Activated naive CD4-positive, alpha-beta T cell treated with anti-CD3 and anti-CD28 coated beads, Interleukin-2, amount 50 U/mL, for 72 hours (primary cell): ENCODE results near the gene MMP15. TPM values are rescaled to one million over a fixed set of nuclear protein-coding genes. Genes with fewer than 3 reads are reported as not detected.
A peak's percentile ranks its signal among the peaks of the same experiment; 100 is the strongest.
"Not testable (repeated sequence)": the region's sequence is repeated elsewhere in the genome, so short reads cannot be mapped to it uniquely, and the experiment has no call there.

ENCODE experiments used
- ATAC-seq, 2 donors: fragments of 150-1000 bp; cut with Tn5 transposase; 2 replicates each; pipeline ENCODE4 v1.10.0; 2021; ENCODE audit warnings: mild to moderate bottlenecking in 2 of 2, moderate library complexity in 2 of 2
- DNase-seq, 2 donors: peaks; one replicate each; pipeline ENCODE4 v3.0.0; 2021 to 2022; ENCODE audit warnings: low spot score in 2 of 2
- H3K27ac Mint-ChIP-seq, 2 donors: one replicate each; pipeline ENCODE4 v1.8.0; 2022; ENCODE audit warnings: mild to moderate bottlenecking in 2 of 2, mixed read lengths in 2 of 2
- H3K36me3 Mint-ChIP-seq, 2 donors: one replicate each; pipeline ENCODE4 v1.8.0; 2022; ENCODE audit warnings: mixed read lengths in 2 of 2
- H3K9me3 Mint-ChIP-seq, 2 donors: one replicate each; pipeline ENCODE4 v1.8.0; 2022; ENCODE audit warnings: mixed read lengths in 2 of 2
- total RNA-seq, 2 donors: library from RNA; stranded (reverse); gene quantifications; one replicate each; pipeline ENCODE4 v1.2.3, GENCODE V29; 2022

The MMP15 gene
- under 1 TPM; 0.07 to 0.76 TPM for total RNA-seq

- no peaks in the 10 kb centered on the region for H3K36me3 Mint-ChIP-seq
- no peak within 1 kb of the TSS for H3K27ac Mint-ChIP-seq
- ATAC-seq: peak; percentile 64 to 84
- DNase-seq: peak in 1 of 2 donors; percentile 72
- no peaks in the 10 kb centered on the region for H3K9me3 Mint-ChIP-seq
Measured at GRCh38 chr16:58025351-58026138, at the start of gene MMP15. Gene MMP15 (plus strand): TSS chr16:58025754. CDS start chr16:58026351, 597 bp downstream.

- ATAC-seq (no peak), DNase-seq (no peak)
- no peak overlapping the region for H3K27ac Mint-ChIP-seq
- no peaks in the 10 kb centered on the region for H3K9me3 Mint-ChIP-seq
- no peaks in the 10 kb centered on the region for H3K36me3 Mint-ChIP-seq
Measured at GRCh38 chr16:57976331-57976796, 49.2 kb upstream of the MMP15 start.

GRCh38 chr16:57977418-57978069, 48.0 kb upstream of the MMP15 start:
- H3K36me3 Mint-ChIP-seq: no peaks in the 10 kb centered on the region
- DNase-seq: no peak
- no peak overlapping the region for H3K27ac Mint-ChIP-seq
- H3K9me3 Mint-ChIP-seq: no peaks in the 10 kb centered on the region
- no peak for ATAC-seq

- not testable (repeated sequence) for DNase-seq, H3K27ac Mint-ChIP-seq, H3K36me3 Mint-ChIP-seq, H3K9me3 Mint-ChIP-seq, ATAC-seq
Measured at GRCh38 chr16:57978070-57978465, 47.5 kb upstream of the MMP15 start.

- DNase-seq (no peak), ATAC-seq (no peak)
- H3K36me3 Mint-ChIP-seq: peaks cover 0 to under 1% of the 10 kb centered on the region in 2 donors
- no peaks in the 10 kb centered on the region for H3K9me3 Mint-ChIP-seq
- no peak overlapping the region for H3K27ac Mint-ChIP-seq
Measured at GRCh38 chr16:57979006-57979585, 46.5 kb upstream of the MMP15 start.

GRCh38 chr16:57981636-57982035, 43.9 kb upstream of the MMP15 start:
- Mint-ChIP-seq H3K27ac (no peak overlapping the region), H3K36me3 (peaks cover 0 to 5% of the 10 kb centered on the region in 2 donors), H3K9me3 (no peaks in the 10 kb centered on the region)
- ATAC-seq (no peak), DNase-seq (no peak)

GRCh38 chr16:57982385-57982784, 43.2 kb upstream of the MMP15 start:
- no peak for ATAC-seq
- H3K27ac Mint-ChIP-seq: no peak overlapping the region
- DNase-seq: no peak
- peaks cover 0 to 5% of the 10 kb centered on the region in 2 donors for H3K36me3 Mint-ChIP-seq
- no peaks in the 10 kb centered on the region for H3K9me3 Mint-ChIP-seq

- no peaks in the 10 kb centered on the region for H3K9me3 Mint-ChIP-seq
- peaks cover 0 to 5% of the 10 kb centered on the region in 2 donors for H3K36me3 Mint-ChIP-seq
- peak overlapping the region; percentile 29 to 74 for H3K27ac Mint-ChIP-seq
- peak; percentile 95 to 98 for ATAC-seq
- peak; percentile 90 to 91 for DNase-seq
Measured at GRCh38 chr16:57984443-57985203, 40.9 kb upstream of the MMP15 start.

GRCh38 chr16:57985204-57986181, 40.1 kb upstream of the MMP15 start:
- Mint-ChIP-seq H3K9me3 (no peaks in the 10 kb centered on the region), H3K27ac (peak overlapping the region; percentile 29 to 74), H3K36me3 (peaks cover 0 to 5% of the 10 kb centered on the region in 2 donors)
- no peak for DNase-seq
- peak; percentile 51 to 65 for ATAC-seq

- DNase-seq (no peak), ATAC-seq (no peak)
- Mint-ChIP-seq H3K27ac (no peak overlapping the region), H3K9me3 (no peaks in the 10 kb centered on the region), H3K36me3 (peaks cover 0 to 5% of the 10 kb centered on the region in 2 donors)
Measured at GRCh38 chr16:57986196-57986595, 39.4 kb upstream of the MMP15 start.

- DNase-seq: no peak
- Mint-ChIP-seq H3K36me3 (peaks cover 0 to 5% of the 10 kb centered on the region in 2 donors), H3K27ac (peak overlapping the region in 1 of 2 donors; percentile 72), H3K9me3 (no peaks in the 10 kb centered on the region)
- ATAC-seq: no peak
Measured at GRCh38 chr16:57987441-57988177, 37.9 kb upstream of the MMP15 start.

- ATAC-seq (no peak), DNase-seq (no peak)
- Mint-ChIP-seq H3K9me3 (no peaks in the 10 kb centered on the region), H3K27ac (no peak overlapping the region), H3K36me3 (peaks cover 0 to 5% of the 10 kb centered on the region in 2 donors)
Measured at GRCh38 chr16:57988929-57989328, 36.6 kb upstream of the MMP15 start.

GRCh38 chr16:57991551-57992059, 33.9 kb upstream of the MMP15 start:
- no peak for DNase-seq
- Mint-ChIP-seq H3K27ac (no peak overlapping the region), H3K36me3 (no peaks in the 10 kb centered on the region), H3K9me3 (no peaks in the 10 kb centered on the region)
- ATAC-seq: no peak

- DNase-seq (no peak), ATAC-seq (no peak)
- no peaks in the 10 kb centered on the region for H3K36me3 Mint-ChIP-seq
- peak overlapping the region; percentile 7 to 83 for H3K27ac Mint-ChIP-seq
- H3K9me3 Mint-ChIP-seq: no peaks in the 10 kb centered on the region
Measured at GRCh38 chr16:57992084-57992483, 33.5 kb upstream of the MMP15 start.

GRCh38 chr16:57993438-57993837, 32.1 kb upstream of the MMP15 start:
- Mint-ChIP-seq H3K36me3 (no peaks in the 10 kb centered on the region), H3K27ac (peak overlapping the region in 1 of 2 donors; percentile 83), H3K9me3 (no peaks in the 10 kb centered on the region)
- ATAC-seq (no peak), DNase-seq (no peak)
